ENCODE data around the gene MPZL2. TPM values are rescaled to one million over a fixed set of nuclear protein-coding genes. Genes with fewer than 3 reads are reported as not detected.

Gene MPZL2
- total RNA-seq, 6 donors from 2014 or later: 51.6 to 146 (median 110) TPM

DNA sequence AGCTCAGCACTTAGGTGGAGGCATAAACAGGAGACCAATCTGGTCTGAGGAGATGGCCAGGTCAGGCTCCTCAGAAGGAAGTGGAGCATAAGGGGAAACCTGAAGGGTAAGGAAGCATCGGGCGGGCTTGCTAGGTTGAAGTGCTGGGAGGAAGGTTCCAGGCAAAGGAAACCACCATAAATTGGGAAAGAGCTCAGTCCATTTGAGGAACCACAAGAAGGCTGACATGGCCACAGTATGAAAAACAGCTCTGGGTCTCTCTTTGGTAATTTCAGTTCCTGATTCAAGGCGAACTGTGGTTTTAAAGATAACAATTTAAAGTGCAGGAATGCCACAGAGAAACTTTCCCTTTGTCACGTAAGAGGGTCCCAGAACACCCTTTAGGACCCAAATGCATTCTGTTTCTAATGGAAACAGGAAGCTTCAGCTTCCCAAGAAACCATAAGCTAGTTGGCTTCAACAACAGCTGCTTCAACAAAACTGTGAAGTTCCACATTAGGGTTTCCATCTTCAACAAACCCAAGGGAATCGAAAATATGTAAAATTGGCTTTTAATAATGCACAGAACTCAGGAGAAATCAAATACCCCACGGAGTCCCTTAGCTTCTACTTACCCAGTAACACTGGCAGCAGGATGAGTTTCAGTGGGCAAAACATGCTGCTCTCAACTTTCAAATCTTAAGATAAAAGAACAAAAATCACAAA is 49.7 kb downstream of the MPZL2 start:
- Histone ChIP-seq H3K27ac (peak overlapping the region; percentile 32 to 71 (median 50)), H3K27me3 (no peaks in the 10 kb centered on the region), H3K9me3 (no peaks in the 10 kb centered on the region), H3K4me1 (peaks cover 9 to 63% (median 29%) of the 10 kb centered on the region in 4 donors), H3K36me3 (no peaks in the 10 kb centered on the region), H3K4me3 (no peak overlapping the region)
- TF ChIP-seq EP300 (IDR thresholded peaks at IDR 0.05) (no peak), POLR2A (IDR thresholded peaks at IDR 0.05) (no peak), POLR2AphosphoS5 (IDR thresholded peaks at IDR 0.05) (no peak)
- TF ChIP-seq, protein P1, sequence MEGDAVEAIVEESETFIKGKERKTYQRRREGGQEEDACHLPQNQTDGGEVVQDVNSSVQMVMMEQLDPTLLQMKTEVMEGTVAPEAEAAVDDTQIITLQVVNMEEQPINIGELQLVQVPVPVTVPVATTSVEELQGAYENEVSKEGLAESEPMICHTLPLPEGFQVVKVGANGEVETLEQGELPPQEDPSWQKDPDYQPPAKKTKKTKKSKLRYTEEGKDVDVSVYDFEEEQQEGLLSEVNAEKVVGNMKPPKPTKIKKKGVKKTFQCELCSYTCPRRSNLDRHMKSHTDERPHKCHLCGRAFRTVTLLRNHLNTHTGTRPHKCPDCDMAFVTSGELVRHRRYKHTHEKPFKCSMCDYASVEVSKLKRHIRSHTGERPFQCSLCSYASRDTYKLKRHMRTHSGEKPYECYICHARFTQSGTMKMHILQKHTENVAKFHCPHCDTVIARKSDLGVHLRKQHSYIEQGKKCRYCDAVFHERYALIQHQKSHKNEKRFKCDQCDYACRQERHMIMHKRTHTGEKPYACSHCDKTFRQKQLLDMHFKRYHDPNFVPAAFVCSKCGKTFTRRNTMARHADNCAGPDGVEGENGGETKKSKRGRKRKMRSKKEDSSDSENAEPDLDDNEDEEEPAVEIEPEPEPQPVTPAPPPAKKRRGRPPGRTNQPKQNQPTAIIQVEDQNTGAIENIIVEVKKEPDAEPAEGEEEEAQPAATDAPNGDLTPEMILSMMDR (IDR thresholded peaks at IDR 0.05): no peak
- WGBS, 2 donors: 52 to 60% methylated on average over 6 of the region's 6 CpGs
- peak in 1 of 2 donors; percentile 74 for DNase-seq
- peak; percentile 54 to 75 for ATAC-seq (ENCODE audit: low FRiP score in 2 of 2)

DNA sequence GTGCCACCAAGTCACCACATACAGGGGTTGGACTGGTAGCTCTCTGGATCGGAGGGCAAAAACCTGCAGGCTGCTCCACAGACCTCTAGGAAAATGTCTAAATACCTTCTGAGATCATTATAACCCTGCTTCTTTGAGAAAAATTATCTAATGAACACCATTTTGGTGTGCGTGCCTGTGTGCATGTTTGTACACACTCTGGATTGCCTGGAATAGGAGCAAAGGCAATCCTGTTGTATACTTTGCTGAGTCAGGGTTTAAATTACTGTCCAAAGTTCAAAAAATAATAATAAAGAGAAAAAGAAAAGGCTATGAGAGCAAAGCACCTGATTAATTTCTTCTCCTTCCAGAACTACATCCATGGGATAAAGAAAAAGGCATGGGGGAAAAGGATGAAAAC is 50.3 kb downstream of the MPZL2 start:
- no peak for ATAC-seq (ENCODE audit: low FRiP score in 2 of 2)
- Histone ChIP-seq H3K4me3 (no peak overlapping the region), H3K27me3 (no peaks in the 10 kb centered on the region), H3K9me3 (no peaks in the 10 kb centered on the region), H3K4me1 (peaks cover 9 to 63% (median 29%) of the 10 kb centered on the region in 4 donors), H3K27ac (peak overlapping the region in 3 of 4 donors; percentile 32 to 71 (median 48)), H3K36me3 (no peaks in the 10 kb centered on the region)
- TF ChIP-seq, protein P1 (IDR thresholded peaks at IDR 0.05): no peak
- no peak for TF ChIP-seq POLR2A (IDR thresholded peaks at IDR 0.05)
- no peak for TF ChIP-seq EP300 (IDR thresholded peaks at IDR 0.05)
- TF ChIP-seq POLR2AphosphoS5 (IDR thresholded peaks at IDR 0.05): no peak
- no peak for DNase-seq
- WGBS, 2 donors: 85 to 90% methylated on average over 2 of the region's 2 CpGs

DNA sequence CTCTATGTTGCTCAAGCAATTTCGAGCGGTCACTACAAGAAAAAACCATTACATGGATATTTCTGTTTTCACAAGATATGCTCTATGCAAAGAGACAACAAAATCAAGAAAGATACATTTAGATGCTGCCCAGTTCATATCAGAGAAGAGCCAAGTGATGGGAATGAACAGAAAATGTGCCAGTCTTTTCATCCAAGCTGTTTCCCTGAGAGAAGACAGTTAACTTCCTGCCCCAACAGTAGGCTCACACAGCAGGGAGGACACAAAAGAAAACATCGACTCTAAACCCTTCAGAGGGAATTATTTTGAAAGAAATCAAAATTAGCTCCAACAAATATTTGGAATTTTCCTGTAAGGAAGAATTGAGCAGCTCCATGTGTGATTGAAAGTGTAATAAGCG is 50.9 kb downstream of the MPZL2 start:
- ATAC-seq (ENCODE audit: low FRiP score in 2 of 2) (no peak), DNase-seq (no peak)
- Histone ChIP-seq H3K27me3 (no peaks in the 10 kb centered on the region), H3K4me3 (no peak overlapping the region), H3K27ac (peak overlapping the region; percentile 36 to 71 (median 44)), H3K4me1 (peaks cover 9 to 63% (median 29%) of the 10 kb centered on the region in 4 donors), H3K36me3 (no peaks in the 10 kb centered on the region), H3K9me3 (no peaks in the 10 kb centered on the region)
- no peak for TF ChIP-seq POLR2A (IDR thresholded peaks at IDR 0.05)
- TF ChIP-seq EP300 (IDR thresholded peaks at IDR 0.05): no peak
- no peak for TF ChIP-seq POLR2AphosphoS5 (IDR thresholded peaks at IDR 0.05)
- WGBS, 2 donors: 79 to 80% methylated on average over 4 of the region's 4 CpGs

DNA sequence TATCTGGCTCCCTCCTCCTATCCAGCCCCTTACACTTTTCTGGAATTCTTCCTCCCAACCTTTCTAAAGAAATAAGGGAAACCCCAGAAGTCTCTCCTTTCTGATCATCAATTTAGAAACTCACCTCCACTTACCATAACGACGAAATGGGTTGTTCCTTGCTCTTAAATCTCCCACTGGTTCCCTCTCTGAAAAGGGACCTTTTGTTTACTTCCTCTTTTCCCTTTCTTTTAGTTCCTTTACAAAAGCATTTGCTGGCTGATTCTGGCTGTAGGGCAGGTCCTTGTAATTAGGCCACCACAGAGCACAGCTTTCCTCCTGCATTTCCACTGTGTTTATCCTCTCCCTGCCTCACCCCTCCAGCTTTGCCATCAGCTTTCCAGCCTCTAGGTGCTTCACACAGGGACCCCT is 51.3 kb downstream of the MPZL2 start:
- H3K4me3 ChIP-seq: no peak overlapping the region
- no peaks in the 10 kb centered on the region for H3K27me3 ChIP-seq
- H3K36me3 ChIP-seq: no peaks in the 10 kb centered on the region
- no peak for TF ChIP-seq POLR2A (IDR thresholded peaks at IDR 0.05)
- TF ChIP-seq POLR2AphosphoS5 (IDR thresholded peaks at IDR 0.05): no peak
- TF ChIP-seq, protein P1 (IDR thresholded peaks at IDR 0.05): no peak
- TF ChIP-seq EP300 (IDR thresholded peaks at IDR 0.05): no peak
- H3K9me3 ChIP-seq: no peaks in the 10 kb centered on the region
- H3K4me1 ChIP-seq: peaks cover 9 to 62% (median 29%) of the 10 kb centered on the region in 4 donors
- peak overlapping the region; percentile 36 to 71 (median 44) for H3K27ac ChIP-seq
- ATAC-seq (ENCODE audit: low FRiP score in 2 of 2) (peak in 1 of 2 donors; percentile 52), DNase-seq (no peak)
- WGBS, 2 donors: 31 to 39% methylated on average over 2 of the region's 2 CpGs

DNA sequence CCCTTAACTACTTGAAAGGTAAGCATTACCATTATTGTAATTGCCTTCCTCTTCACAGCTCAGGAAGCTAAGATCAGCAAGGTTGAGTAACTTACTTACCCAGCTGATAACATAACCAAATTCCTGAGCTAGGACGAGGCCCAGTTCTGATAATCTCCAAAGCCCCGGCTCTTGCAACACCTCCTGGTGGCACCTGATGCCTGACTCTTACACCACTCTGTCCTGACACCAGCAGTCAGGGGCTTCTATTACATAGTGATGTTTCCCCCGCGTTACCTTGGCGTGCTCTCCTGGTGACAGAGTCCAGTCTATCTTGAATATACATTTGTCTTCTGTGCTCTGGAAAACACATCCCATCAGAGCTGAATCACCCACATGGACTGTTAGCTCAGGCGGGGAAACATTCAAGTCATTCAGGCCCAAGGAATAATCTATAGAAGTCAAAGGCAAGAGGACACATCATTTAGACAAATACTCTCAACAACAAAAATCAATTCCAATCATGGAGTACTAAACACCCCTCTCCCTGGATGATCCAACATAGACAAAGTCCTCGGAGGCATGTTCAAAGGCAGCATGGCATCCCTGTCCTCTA is 51.9 kb downstream of the MPZL2 start:
- no peaks in the 10 kb centered on the region for H3K9me3 ChIP-seq
- DNase-seq (peak in 1 of 2 donors; percentile 79), ATAC-seq (ENCODE audit: low FRiP score in 2 of 2) (peak; percentile 35 to 82)
- no peaks in the 10 kb centered on the region for H3K36me3 ChIP-seq
- TF ChIP-seq, protein P1 (IDR thresholded peaks at IDR 0.05): no peak
- TF ChIP-seq POLR2AphosphoS5 (IDR thresholded peaks at IDR 0.05): peak; percentile 16 to 17
- peak in 1 of 4 donors; percentile 2 for TF ChIP-seq EP300 (IDR thresholded peaks at IDR 0.05)
- H3K27me3 ChIP-seq: no peaks in the 10 kb centered on the region
- WGBS, 2 donors: 58 to 89% methylated on average over 5 to 7 of the region's 7 CpGs
- H3K4me3 ChIP-seq: no peak overlapping the region
- H3K27ac ChIP-seq: peak overlapping the region; percentile 36 to 71 (median 44)
- H3K4me1 ChIP-seq: peaks cover 9 to 57% (median 32%) of the 10 kb centered on the region in 4 donors
